ENCODE data around the gene KLK12. TPM values are rescaled to one million over a fixed set of nuclear protein-coding genes. Genes with fewer than 3 reads are reported as not detected.

KLK12 gene
- total RNA-seq, 1 experiment from 2014 or later: not detected

GRCh38 chr19:51081476-51081875 is 46.7 kb upstream of the KLK12 start:
- no peak overlapping the region for H3K4ac ChIP-seq (ENCODE audit: low read depth, low read length)
- no peak overlapping the region for H3K14ac ChIP-seq (ENCODE audit: insufficient read depth, low read length)
- H3K23me2 ChIP-seq (ENCODE audit: insufficient read length, low read depth, low read length, poor library complexity, severe bottlenecking): no peaks in the 10 kb centered on the region
- H3K9me3 Mint-ChIP-seq: no peaks in the 10 kb centered on the region
- no peak overlapping the region for H2BK20ac ChIP-seq (ENCODE audit: low read depth, low read length, poor library complexity, severe bottlenecking)
- H3K27ac ChIP-seq (ENCODE audit: insufficient read length, low read depth, low read length): no peak overlapping the region
- no peak overlapping the region for H2BK5ac ChIP-seq (ENCODE audit: insufficient read length, low read length)
- no peaks in the 10 kb centered on the region; the same call in 1 of the 2 replicates for H3K27me3 ChIP-seq (ENCODE audit: insufficient read depth, low read length)
- no peak overlapping the region for H3K4me3 Mint-ChIP-seq
- H2AK5ac ChIP-seq (ENCODE audit: insufficient read length, low read length): no peak overlapping the region
- no peak overlapping the region for H3K23ac ChIP-seq (ENCODE audit: insufficient read length, low read depth, low read length)
- DNase-seq: no peak
- H3K9ac ChIP-seq (ENCODE audit: extremely low read depth, insufficient read length, low read length): no peak overlapping the region
- H3T11ph ChIP-seq (ENCODE audit: low read length): no peak overlapping the region
- no CpG with 5 or more reads among the region's 14 CpGs for WGBS (ENCODE audit: extremely low coverage, insufficient read length, low lambda C conversion rate)
- H4K8ac ChIP-seq (replicated peaks; ENCODE audit: insufficient read length, low read depth, low read length): no peak overlapping the region
- H2BK120ac ChIP-seq (ENCODE audit: low read depth, low read length, poor library complexity, severe bottlenecking): no peak overlapping the region
- no peak for TF ChIP-seq CTCF (conservative IDR thresholded peaks at IDR 0.05)
- H3K79me1 ChIP-seq (ENCODE audit: insufficient read depth, low read depth, low read length, poor library complexity, severe bottlenecking): no peaks in the 10 kb centered on the region
- no peak overlapping the region for H3K18ac ChIP-seq (ENCODE audit: insufficient read length, low read depth, low read length)
- no peak overlapping the region for H3K4me2 ChIP-seq (ENCODE audit: insufficient read depth, insufficient read length, low read length)
- H3K27me3 Mint-ChIP-seq (ENCODE audit: low read depth): peaks cover 18% of the 10 kb centered on the region
- no peak overlapping the region for H2BK12ac ChIP-seq (ENCODE audit: insufficient read length, low read depth, low read length)
- peaks cover 26 to 32% of the 10 kb centered on the region in 2 experiments for H3K4me1 Mint-ChIP-seq
- no peak overlapping the region for H3K27ac Mint-ChIP-seq
- no peaks in the 10 kb centered on the region for H3K9me3 ChIP-seq (ENCODE audit: control insufficient read depth, low read depth, low read length)
- H4K91ac ChIP-seq (ENCODE audit: insufficient read length, low read depth, low read length): no peak overlapping the region
- H4K5ac ChIP-seq (ENCODE audit: insufficient read length, low read depth, low read length): no peak overlapping the region
- no peaks in the 10 kb centered on the region for H4K20me1 ChIP-seq (ENCODE audit: control insufficient read depth, insufficient read depth, insufficient read length)
- peaks cover 4% of the 10 kb centered on the region; the same call in 1 of the 2 replicates for H3K4me1 ChIP-seq (ENCODE audit: insufficient read depth, low read length)
- no peaks in the 10 kb centered on the region for H3K36me3 Mint-ChIP-seq (ENCODE audit: insufficient read depth in 1 of 3, low read depth in 3 of 3)
- no peak overlapping the region for H2AFZ ChIP-seq (ENCODE audit: low read length)
- H3K56ac ChIP-seq (ENCODE audit: insufficient read length, low read depth, low read length): no peak overlapping the region
- H3K79me2 ChIP-seq (ENCODE audit: insufficient read depth, low read length): no peaks in the 10 kb centered on the region
- no peak overlapping the region for H2BK15ac ChIP-seq (ENCODE audit: low read depth, low read length)
